Measurements from ENCODE around the gene ANAPC13. TPM values are rescaled to one million over a fixed set of nuclear protein-coding genes. Genes with fewer than 3 reads are reported as not detected.

Gene ANAPC13
- total RNA-seq, 2 experiments from 2014 or later, result 29.8 to 50.6 TPM

GRCh38 chr3:134496471-134497071 is 10.8 kb upstream of the ANAPC13 start:
- Histone ChIP-seq H4K20me1 (ENCODE audit: insufficient read depth, low read length) (no peaks in the 10 kb centered on the region; the same call in 1 of the 2 replicates), H3K4me2 (ENCODE audit: low read length) (no peak overlapping the region), H3K79me2 (ENCODE audit: insufficient read depth, low read depth, low read length) (peaks cover 68% of the 10 kb centered on the region), H3K4me1 (ENCODE audit: insufficient read depth, low read length, poor library complexity, severe bottlenecking) (no peaks in the 10 kb centered on the region), H3K36me3 (ENCODE audit: insufficient read depth, low read length) (peaks cover 62% of the 10 kb centered on the region), H3K4me3 (ENCODE audit: low read depth, low read length, poor library complexity, severe bottlenecking) (no peak overlapping the region), H3K27ac (ENCODE audit: low read depth, low read length, poor library complexity, severe bottlenecking) (no peak overlapping the region), H3K9me3 (ENCODE audit: low read length) (peaks cover 9% of the 10 kb centered on the region; the same call in 1 of the 2 replicates), H2AFZ (ENCODE audit: low read length) (no peak overlapping the region), H3K9me2 (ENCODE audit: insufficient read depth, low read length) (no peaks in the 10 kb centered on the region)
- TF ChIP-seq CTCF (conservative IDR thresholded peaks at IDR 0.05; ENCODE audit: low read length) (no peak), EZH2phosphoT487 (IDR thresholded peaks at IDR 0.05; ENCODE audit: borderline replicate concordance, low read depth, low read length) (no peak)
- intact Hi-C loops (cut with micrococcal nuclease; ENCODE audit: unreplicated experiment), result no loop called here
- no peak for DNase-seq (ENCODE audit: low spot score)
- ChIA-PET CTCF (ENCODE audit: unreplicated experiment) (no interaction called here), POLR2A (no interaction called here)
- no TSS peak for BruUV-seq (replicated peaks)

GRCh38 chr3:134495980-134496379 is 10.2 kb upstream of the ANAPC13 start:
- BruUV-seq (replicated peaks), result no TSS peak
- H3K27ac ChIP-seq (ENCODE audit: low read depth, low read length, poor library complexity, severe bottlenecking), result no peak overlapping the region
- DNase-seq (ENCODE audit: low spot score), result no peak
- peaks cover 4% of the 10 kb centered on the region; the same call in 1 of the 2 replicates for H3K9me3 ChIP-seq (ENCODE audit: low read length)
- ChIA-PET CTCF (ENCODE audit: unreplicated experiment) (no interaction called here), POLR2A (no interaction called here)
- no peak for TF ChIP-seq CTCF (conservative IDR thresholded peaks at IDR 0.05; ENCODE audit: low read length)
- TF ChIP-seq EZH2phosphoT487 (IDR thresholded peaks at IDR 0.05; ENCODE audit: borderline replicate concordance, low read depth, low read length), result no peak
- H3K4me3 ChIP-seq (ENCODE audit: low read depth, low read length, poor library complexity, severe bottlenecking), result no peak overlapping the region
- H3K79me2 ChIP-seq (ENCODE audit: insufficient read depth, low read depth, low read length), result peaks cover 69% of the 10 kb centered on the region
- no peak overlapping the region for H3K4me2 ChIP-seq (ENCODE audit: low read length)
- intact Hi-C loops (cut with micrococcal nuclease; ENCODE audit: unreplicated experiment), result no loop called here
- H3K4me1 ChIP-seq (ENCODE audit: insufficient read depth, low read length, poor library complexity, severe bottlenecking), result no peaks in the 10 kb centered on the region
- H4K20me1 ChIP-seq (ENCODE audit: insufficient read depth, low read length), result no peaks in the 10 kb centered on the region; the same call in 1 of the 2 replicates
- H3K9me2 ChIP-seq (ENCODE audit: insufficient read depth, low read length), result no peaks in the 10 kb centered on the region
- H3K36me3 ChIP-seq (ENCODE audit: insufficient read depth, low read length), result peaks cover 56% of the 10 kb centered on the region
- H2AFZ ChIP-seq (ENCODE audit: low read length), result no peak overlapping the region

GRCh38 chr3:134494495-134494894 is 8.7 kb upstream of the ANAPC13 start:
- Histone ChIP-seq H3K4me1 (ENCODE audit: insufficient read depth, low read length, poor library complexity, severe bottlenecking) (no peaks in the 10 kb centered on the region), H3K79me2 (ENCODE audit: insufficient read depth, low read depth, low read length) (peaks cover 72% of the 10 kb centered on the region), H3K9me2 (ENCODE audit: insufficient read depth, low read length) (no peaks in the 10 kb centered on the region), H3K4me3 (ENCODE audit: low read depth, low read length, poor library complexity, severe bottlenecking) (no peak overlapping the region), H3K27ac (ENCODE audit: low read depth, low read length, poor library complexity, severe bottlenecking) (no peak overlapping the region), H3K4me2 (ENCODE audit: low read length) (no peak overlapping the region), H3K9me3 (ENCODE audit: low read length) (no peaks in the 10 kb centered on the region), H4K20me1 (ENCODE audit: insufficient read depth, low read length) (no peaks in the 10 kb centered on the region; the same call in 1 of the 2 replicates), H3K36me3 (ENCODE audit: insufficient read depth, low read length) (peaks cover 43% of the 10 kb centered on the region), H2AFZ (ENCODE audit: low read length) (no peak overlapping the region)
- ChIA-PET POLR2A (interaction anchor here (0.6 kb wide), 1 partner anchor 899 kb away, joined by 3 read pairs; no protein-coding TSS in a partner anchor), CTCF (ENCODE audit: unreplicated experiment) (no interaction called here)
- no TSS peak for BruUV-seq (replicated peaks)
- DNase-seq (ENCODE audit: low spot score), result no peak
- TF ChIP-seq CTCF (conservative IDR thresholded peaks at IDR 0.05; ENCODE audit: low read length) (no peak), EZH2phosphoT487 (IDR thresholded peaks at IDR 0.05; ENCODE audit: borderline replicate concordance, low read depth, low read length) (no peak)
- intact Hi-C loops (cut with micrococcal nuclease; ENCODE audit: unreplicated experiment), result no loop called here
